Aorta (tissue), 5 donors: ENCODE data around the gene ACAD9. TPM values are rescaled to one million over a fixed set of nuclear protein-coding genes. Genes with fewer than 3 reads are reported as not detected.

Experiments used
- ATAC-seq: fragments of 200-7000 bp; cut with Tn5 transposase; one replicate; pipeline ENCODE4 v1.9.1; 2022; ENCODE audit warnings: moderate library complexity; ENCODE audit not compliant: low FRiP score
- DNase-seq, 2 donors: peaks; one replicate each; pipeline ENCODE4 v3.0.0-alpha.2; 2020
- H3K27ac ChIP-seq, 2 donors: one replicate each; pipeline ENCODE4 v1.5.1; 2013; ENCODE audit warnings: low read length in 2 of 2, mild to moderate bottlenecking in 2 of 2, moderate library complexity in 2 of 2, control low read depth in 1 of 2, inconsistent platforms in 1 of 2, low read depth in 1 of 2
- H3K27me3 ChIP-seq, 2 donors: one replicate each; pipeline ENCODE4 v1.6.1; 2013; ENCODE audit warnings: control low read depth in 1 of 2, low read length in 1 of 2, mild to moderate bottlenecking in 1 of 2, moderate library complexity in 1 of 2; ENCODE audit not compliant: insufficient read depth in 2 of 2, control insufficient read depth in 1 of 2
- H3K36me3 ChIP-seq, 2 donors: one replicate each; pipeline ENCODE4 v1.6.1; 2013; ENCODE audit warnings: control low read depth in 1 of 2, low read length in 1 of 2, mild to moderate bottlenecking in 1 of 2; ENCODE audit not compliant: insufficient read depth in 2 of 2, control insufficient read depth in 1 of 2
- H3K4me1 ChIP-seq, 2 donors: one replicate each; pipeline ENCODE4 v1.6.1; 2013; ENCODE audit warnings: low read length in 2 of 2, control low read depth in 1 of 2, mild to moderate bottlenecking in 1 of 2, moderate library complexity in 1 of 2; ENCODE audit not compliant: insufficient read depth in 2 of 2, control insufficient read depth in 1 of 2
- H3K4me3 ChIP-seq, 2 donors: one replicate each; pipeline ENCODE4 v1.5.1; 2013; ENCODE audit warnings: low read length in 2 of 2, control low read depth in 1 of 2, mild to moderate bottlenecking in 1 of 2
- H3K9me3 ChIP-seq: one replicate; pipeline ENCODE4 v1.6.1; 2013; ENCODE audit warnings: mild to moderate bottlenecking, low read length; ENCODE audit not compliant: control insufficient read depth
- WGBS, 2 donors: extraction: QIAGEN DNeasy Blood & Tissue Kit; methylation state at CpG; one replicate each; pipeline ENCODE4 v1.1.7; 2013; 5-methylcytosine and 5-hydroxymethylcytosine counted together
- intact Hi-C, 2 donors: fragments of 100-400 bp; cut with DNase I; formaldehyde crosslinking; loops; one replicate each; pipeline versions ENCODE4 v1.14.2 to v1.15.0; 2022
- polyA plus RNA-seq, 2 donors: library from polyadenylated mRNA; stranded (reverse); fragments of 200-250 nt; gene quantifications; one replicate each; pipeline ENCODE4 v1.2.3, GENCODE V29; 2013
- total RNA-seq, 2 donors: library from RNA; stranded (reverse); fragmentation: NEBNext Ultra II Directional; extraction: Animal tissue kit (Norgen Biotek cat#: 25700); gene quantifications; one replicate each; pipeline ENCODE4 v1.2.1, GENCODE V29; 2021
- donor health status: healthy with polysubstance abuse.
- donor health status: Bipolar disorder and iron deficiency.
- donor health status: DM: no; HTN: no; CAD: no.
- donor health status: DM: no; HTN: no; CAD: no.
- donor health status: DM: yes; HTN: yes; CAD: no.

Gene ACAD9
- total and polyA plus RNA-seq, 4 donors, result 13.0 to 52.8 (median 28.1) TPM

DNA sequence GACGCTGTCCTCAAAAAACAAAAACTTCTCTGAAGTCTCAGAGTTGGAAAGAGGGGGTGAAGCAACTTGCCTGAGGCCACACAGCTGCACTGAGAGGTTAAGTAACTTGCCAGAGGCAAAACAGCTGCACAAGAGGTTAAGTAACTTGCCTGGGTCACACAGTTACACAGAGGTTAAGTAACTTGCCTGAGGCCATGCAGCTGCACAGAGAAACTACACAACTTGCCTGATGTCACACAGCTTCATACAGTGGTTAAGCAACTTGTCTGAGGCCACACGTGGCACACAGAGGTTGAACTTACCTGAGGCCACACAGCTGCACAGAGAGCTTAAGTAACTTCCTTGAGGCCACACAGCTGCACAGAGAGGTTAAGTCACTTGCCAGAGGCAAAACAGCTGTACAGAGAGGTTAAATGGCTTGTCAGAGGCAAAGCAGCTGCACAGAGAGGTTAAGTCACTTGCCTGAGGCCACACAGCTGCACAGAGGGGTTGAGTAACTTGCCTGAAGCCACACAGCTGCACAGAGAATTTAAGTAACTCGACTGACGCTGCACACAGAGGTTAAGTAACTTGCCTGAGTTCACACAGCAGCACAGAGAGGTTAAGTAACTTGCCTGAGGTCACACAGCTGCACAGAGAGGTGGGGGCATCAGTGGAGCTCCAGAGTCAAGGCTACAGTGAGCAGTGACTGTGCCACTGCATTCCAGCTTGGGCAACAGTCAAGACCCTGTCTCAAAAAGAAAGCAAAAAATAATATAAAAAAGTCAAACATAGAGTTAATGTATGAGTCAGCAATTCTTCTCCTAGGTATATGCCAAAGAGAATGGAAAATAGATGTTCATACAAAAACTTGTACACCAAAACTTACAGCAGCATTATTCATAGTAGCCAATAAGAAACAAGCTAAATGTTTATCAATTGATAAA is 12.0 kb upstream of the ACAD9 start:
- no peak for ATAC-seq
- Histone ChIP-seq H3K27ac (no peak overlapping the region), H3K9me3 (no peaks in the 10 kb centered on the region), H3K4me1 (no peaks in the 10 kb centered on the region), H3K27me3 (no peaks in the 10 kb centered on the region), H3K36me3 (no peaks in the 10 kb centered on the region), H3K4me3 (no peak overlapping the region)
- DNase-seq, result no peak
- 79 to 80% methylated on average over 4 of the region's 4 CpGs for whole genome bisulfite sequencing, 2 donors
- intact Hi-C loops, result no loop called here

GRCh38 chr3:128870347-128870746 is 9.1 kb upstream of the ACAD9 start:
- Histone ChIP-seq H3K27ac (no peak overlapping the region), H3K9me3 (no peaks in the 10 kb centered on the region), H3K36me3 (no peaks in the 10 kb centered on the region), H3K4me1 (no peaks in the 10 kb centered on the region), H3K4me3 (no peak overlapping the region), H3K27me3 (no peaks in the 10 kb centered on the region)
- intact Hi-C loops, result loop anchor here in 1 of 2 donors (10.0 kb wide), 1 partner anchor 124 kb away; the partner anchor contains the start of gene CFAP92
- ATAC-seq (no peak), DNase-seq (no peak)
- WGBS, 2 donors, result 91 to 94% methylated on average over 4 of the region's 4 CpGs

- H3K4me1 ChIP-seq, result no peaks in the 10 kb centered on the region
- H3K27ac ChIP-seq, result no peak overlapping the region
- 86 to 89% methylated on average over 4 of the region's 4 CpGs for WGBS, 2 donors
- DNase-seq (no peak), ATAC-seq (no peak)
- no peak overlapping the region for H3K4me3 ChIP-seq
- no peaks in the 10 kb centered on the region for H3K27me3 ChIP-seq
- intact Hi-C loops, result loop anchor here in 1 of 2 donors (10.0 kb wide), 1 partner anchor 123 kb away; the partner anchor contains the start of gene CFAP92
- H3K36me3 ChIP-seq, result no peaks in the 10 kb centered on the region
- no peaks in the 10 kb centered on the region for H3K9me3 ChIP-seq
These were observed 7.1 kb upstream of the ACAD9 start for GRCh38 chr3:128872282-128872681.

- intact Hi-C loops, result loop anchor here in 1 of 2 donors (10.0 kb wide), 1 partner anchor 122 kb away; the partner anchor contains the start of gene CFAP92
- Histone ChIP-seq H3K4me1 (no peaks in the 10 kb centered on the region), H3K9me3 (no peaks in the 10 kb centered on the region), H3K27ac (no peak overlapping the region), H3K36me3 (no peaks in the 10 kb centered on the region), H3K27me3 (no peaks in the 10 kb centered on the region), H3K4me3 (no peak overlapping the region)
- no peak for ATAC-seq
- WGBS, 2 donors, result 89 to 92% methylated on average over 8 of the region's 8 CpGs
- no peak for DNase-seq
These were observed 6.7 kb upstream of the ACAD9 start for GRCh38 chr3:128872744-128873143.

- intact Hi-C loops, result loop anchor here in 1 of 2 donors (10.0 kb wide), 1 partner anchor 121 kb away; the partner anchor contains the start of gene CFAP92
- 67 to 76% methylated on average over 8 of the region's 8 CpGs for WGBS, 2 donors
- H3K27ac ChIP-seq, result no peak overlapping the region
- DNase-seq (no peak), ATAC-seq (no peak)
- no peaks in the 10 kb centered on the region for H3K36me3 ChIP-seq
- H3K27me3 ChIP-seq, result no peaks in the 10 kb centered on the region
- H3K4me3 ChIP-seq, result no peak overlapping the region
- H3K9me3 ChIP-seq, result no peaks in the 10 kb centered on the region
- peaks cover 0 to 2% of the 10 kb centered on the region in 2 donors for H3K4me1 ChIP-seq
These were observed 6.0 kb upstream of the ACAD9 start for GRCh38 chr3:128873244-128874022.

GRCh38 chr3:128874481-128875180 is 4.8 kb upstream of the ACAD9 start:
- H3K4me3 ChIP-seq, result no peak overlapping the region
- 61 to 66% methylated on average over 3 of the region's 3 CpGs for WGBS, 2 donors
- H3K4me1 ChIP-seq, result peaks cover 0 to 2% of the 10 kb centered on the region in 2 donors
- no peaks in the 10 kb centered on the region for H3K9me3 ChIP-seq
- no peak overlapping the region for H3K27ac ChIP-seq
- DNase-seq, result no peak
- intact Hi-C loops, result loop anchor here (5.0 to 10.0 kb wide), 2 partner anchors 120 to 257 kb away; partner anchors contain the start of gene CFAP92 (in 1 of the 2)
- ATAC-seq, result no peak
- H3K27me3 ChIP-seq, result no peaks in the 10 kb centered on the region
- no peaks in the 10 kb centered on the region for H3K36me3 ChIP-seq

DNA sequence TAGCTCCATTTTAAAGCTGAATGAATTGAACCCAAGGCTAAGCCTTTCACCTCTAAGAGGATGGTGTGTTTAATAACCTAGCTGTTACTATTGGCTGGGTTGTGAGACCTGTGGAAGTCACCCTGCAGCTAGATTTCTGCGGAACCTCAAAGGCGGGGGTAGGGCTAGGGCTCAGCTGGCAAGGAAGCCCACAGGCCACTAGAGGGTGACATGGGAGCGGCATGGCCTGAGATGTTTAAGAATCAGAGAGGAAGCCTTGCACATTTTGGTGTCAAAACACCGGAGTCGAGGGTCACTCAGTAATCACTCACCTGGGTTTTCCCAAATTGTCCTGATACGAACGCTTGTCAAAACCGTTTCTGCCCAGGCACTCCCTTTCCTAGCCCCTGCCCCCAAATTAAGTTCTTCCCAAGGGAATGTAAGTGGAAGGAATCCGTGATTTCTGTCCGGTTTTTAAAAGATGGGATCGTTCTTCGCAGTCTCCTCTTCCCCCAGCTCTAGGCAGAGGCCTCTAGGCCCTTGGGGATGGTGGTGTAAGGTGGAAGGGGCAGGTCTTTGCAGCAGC is 3.8 kb upstream of the ACAD9 start:
- Histone ChIP-seq H3K27ac (no peak overlapping the region), H3K4me3 (no peak overlapping the region), H3K36me3 (no peaks in the 10 kb centered on the region), H3K4me1 (peaks cover 0 to 2% of the 10 kb centered on the region in 2 donors), H3K9me3 (no peaks in the 10 kb centered on the region), H3K27me3 (no peaks in the 10 kb centered on the region)
- 38 to 41% methylated on average over 12 of the region's 12 CpGs for WGBS, 2 donors
- intact Hi-C loops, result loop anchor here (5.0 to 10.0 kb wide), 2 partner anchors 119 to 258 kb away; partner anchors contain the start of gene CFAP92 (in 1 of the 2)
- ATAC-seq (no peak), DNase-seq (peak in 1 of 2 donors; percentile 69)

DNA sequence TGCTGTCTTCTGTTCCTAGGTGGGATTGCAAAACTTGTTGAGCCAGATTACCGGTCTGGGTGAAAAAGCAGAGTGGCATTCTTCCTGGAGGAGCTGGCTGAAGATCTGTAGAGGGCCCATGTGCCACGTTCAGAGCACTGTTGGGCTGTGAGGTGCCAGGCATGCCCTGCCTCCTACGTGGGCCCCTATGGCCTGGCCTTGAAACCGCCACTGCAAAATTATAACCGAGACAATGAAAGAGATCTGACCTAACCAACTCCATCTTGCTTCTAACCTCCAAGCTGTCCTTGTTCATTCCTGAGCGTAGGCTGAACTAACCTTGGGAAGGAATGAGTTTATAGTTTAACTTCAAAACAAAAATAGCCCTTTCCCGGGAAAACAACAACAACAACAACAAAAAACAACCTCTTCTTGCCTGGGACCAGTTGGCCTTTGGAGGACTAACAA is 1.4 kb upstream of the ACAD9 start:
- DNase-seq (no peak), ATAC-seq (no peak)
- H3K9me3 ChIP-seq, result no peaks in the 10 kb centered on the region
- H3K4me3 ChIP-seq, result no peak overlapping the region
- intact Hi-C loops, result loop anchor here (5.0 to 10.0 kb wide), 2 partner anchors 117 to 261 kb away; partner anchors contain the start of gene CFAP92 (in 1 of the 2)
- 81 to 84% methylated on average over 7 of the region's 7 CpGs for WGBS, 2 donors
- peaks cover 0 to 2% of the 10 kb centered on the region in 2 donors for H3K4me1 ChIP-seq
- H3K27ac ChIP-seq, result peak overlapping the region; percentile 84 to 92
- H3K36me3 ChIP-seq, result no peaks in the 10 kb centered on the region
- no peaks in the 10 kb centered on the region for H3K27me3 ChIP-seq
